NCI-H1048 (cell line): ENCODE measurements around the gene ULK1.

Experiments
- DNase-seq: peaks from one replicate; lab custom pipeline; 2025; lab: John Stamatoyannopoulos, UW

ULK1 gene

DNA sequence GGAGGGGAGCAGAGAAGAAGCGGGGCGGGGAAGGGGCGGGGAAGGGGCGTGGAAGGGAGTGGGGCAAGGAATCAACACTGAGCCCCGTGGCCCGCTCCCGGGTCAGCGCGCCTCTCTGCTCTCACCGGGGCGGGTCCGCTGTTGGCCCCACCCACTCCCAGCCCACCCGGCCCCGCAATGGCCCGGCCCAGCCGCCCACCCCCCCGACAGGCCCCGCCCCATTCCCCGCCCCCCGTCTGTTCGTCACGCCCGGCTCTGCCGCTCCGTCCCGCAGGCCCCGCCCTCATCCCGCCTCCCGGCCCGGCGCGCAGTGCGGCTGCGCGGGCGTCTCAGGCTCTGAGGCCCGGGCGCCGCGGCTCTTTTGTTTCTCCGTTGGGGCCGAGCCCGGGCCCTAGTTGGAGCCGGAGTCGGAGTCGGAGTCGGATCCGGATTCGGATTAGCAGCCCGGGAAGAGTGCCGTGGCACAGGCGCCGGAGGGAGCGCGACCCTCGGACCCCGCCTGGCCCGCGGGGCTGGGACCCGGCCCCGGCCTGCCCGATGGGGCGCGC is at the start of gene ULK1:
Gene ULK1, plus strand, starts transcription at position 310 of the 548 bp plus-strand sequence. CDS start 380 bp downstream, outside the sequence.
- DNase-seq: peak; percentile 90

- no peak for DNase-seq
Observed at GRCh38 chr12:131844656-131845055, 49.8 kb upstream of the ULK1 start.

DNA sequence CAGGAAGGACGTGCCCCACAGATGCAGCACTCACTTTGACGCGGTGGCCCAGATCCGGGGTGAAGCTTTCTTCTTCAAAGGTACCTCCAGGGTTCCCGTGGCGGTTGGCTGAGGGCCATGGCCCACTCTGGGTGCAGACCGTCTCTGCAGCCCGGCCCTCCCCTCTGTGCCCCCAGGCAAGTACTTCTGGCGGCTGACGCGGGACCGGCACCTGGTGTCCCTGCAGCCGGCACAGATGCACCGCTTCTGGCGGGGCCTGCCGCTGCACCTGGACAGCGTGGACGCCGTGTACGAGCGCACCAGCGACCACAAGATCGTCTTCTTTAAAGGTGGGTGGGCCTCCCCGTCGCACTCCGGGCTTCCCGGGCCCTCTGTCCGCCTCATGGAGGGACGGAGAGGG is 49.3 kb upstream of the ULK1 start:
- no peak for DNase-seq

DNA sequence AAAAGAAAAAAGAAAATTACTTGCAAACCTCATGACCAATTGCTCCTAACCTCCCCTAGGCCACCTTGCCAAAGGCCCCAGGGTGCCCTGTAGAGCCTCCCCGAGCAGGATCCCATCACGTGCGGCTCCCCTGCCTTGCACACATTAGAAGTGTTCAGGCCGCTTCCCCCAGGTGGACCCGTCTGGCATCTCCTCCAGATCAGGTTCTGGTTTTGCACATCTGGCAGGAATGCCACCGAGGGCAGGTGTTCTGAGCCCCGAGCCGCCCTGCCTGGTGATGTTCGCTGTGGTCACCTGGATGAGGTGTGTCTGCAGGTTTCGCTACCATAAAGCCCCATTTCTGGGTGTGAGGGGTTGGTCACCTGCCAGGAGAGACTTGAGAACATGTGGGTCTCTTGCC is 47.0 kb upstream of the ULK1 start:
- no peak for DNase-seq

- DNase-seq: no peak
Observed at GRCh38 chr12:131848753-131849152, 45.7 kb upstream of the ULK1 start.

DNA sequence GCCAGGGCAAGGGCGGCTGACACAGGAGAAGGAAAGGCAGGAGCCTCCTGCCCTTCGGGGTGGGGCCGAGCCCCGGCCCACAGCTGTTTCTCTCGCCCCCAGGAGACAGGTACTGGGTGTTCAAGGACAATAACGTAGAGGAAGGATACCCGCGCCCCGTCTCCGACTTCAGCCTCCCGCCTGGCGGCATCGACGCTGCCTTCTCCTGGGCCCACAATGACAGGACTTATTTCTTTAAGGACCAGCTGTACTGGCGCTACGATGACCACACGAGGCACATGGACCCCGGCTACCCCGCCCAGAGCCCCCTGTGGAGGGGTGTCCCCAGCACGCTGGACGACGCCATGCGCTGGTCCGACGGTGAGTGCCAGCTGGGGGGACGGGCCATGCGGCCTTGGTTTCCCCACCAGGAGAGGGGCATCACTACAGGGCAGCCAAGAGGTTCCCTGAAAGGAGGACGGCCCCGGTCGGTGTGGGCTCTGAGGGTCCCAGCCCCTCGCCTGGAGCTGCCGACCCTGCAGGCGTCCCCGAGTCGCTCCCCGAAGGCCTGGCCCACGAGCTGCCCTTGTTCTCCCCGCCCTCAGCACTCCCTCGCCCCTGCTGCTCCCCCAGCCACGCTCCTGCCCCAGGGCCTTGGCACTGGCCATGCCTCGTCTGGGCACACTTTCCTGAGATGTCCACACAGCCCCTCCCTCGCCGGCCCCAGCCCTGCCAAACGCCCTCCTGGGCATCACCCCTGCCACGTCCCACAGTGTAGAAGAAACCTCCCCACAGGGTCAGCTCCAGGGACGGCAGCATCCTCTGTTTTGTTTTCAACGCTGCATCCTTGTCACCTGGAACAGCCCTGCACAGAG is 44.5 kb upstream of the ULK1 start:
- DNase-seq: no peak

DNA sequence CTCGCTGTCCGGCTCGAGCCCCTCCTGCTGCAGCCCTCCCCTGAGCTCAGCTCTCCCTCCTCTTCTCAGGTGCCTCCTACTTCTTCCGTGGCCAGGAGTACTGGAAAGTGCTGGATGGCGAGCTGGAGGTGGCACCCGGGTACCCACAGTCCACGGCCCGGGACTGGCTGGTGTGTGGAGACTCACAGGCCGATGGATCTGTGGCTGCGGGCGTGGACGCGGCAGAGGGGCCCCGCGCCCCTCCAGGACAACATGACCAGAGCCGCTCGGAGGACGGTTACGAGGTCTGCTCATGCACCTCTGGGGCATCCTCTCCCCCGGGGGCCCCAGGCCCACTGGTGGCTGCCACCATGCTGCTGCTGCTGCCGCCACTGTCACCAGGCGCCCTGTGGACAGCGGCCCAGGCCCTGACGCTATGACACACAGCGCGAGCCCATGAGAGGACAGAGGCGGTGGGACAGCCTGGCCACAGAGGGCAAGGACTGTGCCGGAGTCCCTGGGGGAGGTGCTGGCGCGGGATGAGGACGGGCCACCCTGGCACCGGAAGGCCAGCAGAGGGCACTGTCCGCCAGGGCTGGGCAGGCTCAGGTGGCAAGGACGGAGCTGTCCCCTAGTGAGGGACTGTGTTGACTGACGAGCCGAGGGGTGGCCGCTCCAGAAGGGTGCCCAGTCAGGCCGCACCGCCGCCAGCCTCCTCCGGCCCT is 43.4 kb upstream of the ULK1 start:
- no peak for DNase-seq

DNA sequence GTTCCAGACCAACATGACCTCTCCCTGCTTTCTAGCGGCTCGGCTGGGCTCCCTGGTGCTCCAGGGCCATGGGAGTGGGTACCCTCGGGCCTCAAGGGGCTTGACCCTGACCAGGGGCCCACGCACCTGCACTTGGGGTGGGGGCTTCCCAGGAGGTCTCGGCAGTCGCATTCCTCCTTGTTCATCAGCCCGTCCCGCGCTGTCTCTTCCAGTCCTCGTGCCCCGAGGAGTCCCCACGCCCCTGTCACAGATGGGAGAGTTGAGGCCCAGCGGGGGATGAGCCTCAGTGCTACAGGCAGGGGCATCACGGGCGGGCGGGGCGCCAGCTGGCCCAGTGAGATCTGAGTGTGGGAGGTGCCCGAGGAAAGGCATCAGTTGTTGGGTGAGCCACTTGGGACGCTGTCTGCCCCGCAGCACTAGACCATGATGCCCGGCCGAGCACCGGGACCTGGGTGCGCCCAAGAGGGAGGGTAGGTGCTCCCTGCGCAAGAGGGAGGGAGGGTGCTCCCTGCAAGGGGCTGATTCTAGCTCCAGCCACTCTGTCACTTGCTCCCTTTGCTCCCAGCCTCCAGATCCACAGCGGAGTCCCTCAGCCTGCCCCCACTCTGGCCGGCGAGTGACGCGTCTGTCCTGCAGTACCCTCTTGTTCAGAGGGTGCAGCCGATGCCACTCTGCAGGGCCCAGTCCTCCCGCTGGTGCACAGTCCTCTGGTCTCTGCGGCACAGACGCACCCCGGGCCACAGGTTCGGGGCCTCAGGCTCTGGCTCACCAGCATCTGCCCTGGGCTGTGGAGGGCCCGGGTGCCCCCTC is 42.5 kb upstream of the ULK1 start:
- DNase-seq: no peak

DNA sequence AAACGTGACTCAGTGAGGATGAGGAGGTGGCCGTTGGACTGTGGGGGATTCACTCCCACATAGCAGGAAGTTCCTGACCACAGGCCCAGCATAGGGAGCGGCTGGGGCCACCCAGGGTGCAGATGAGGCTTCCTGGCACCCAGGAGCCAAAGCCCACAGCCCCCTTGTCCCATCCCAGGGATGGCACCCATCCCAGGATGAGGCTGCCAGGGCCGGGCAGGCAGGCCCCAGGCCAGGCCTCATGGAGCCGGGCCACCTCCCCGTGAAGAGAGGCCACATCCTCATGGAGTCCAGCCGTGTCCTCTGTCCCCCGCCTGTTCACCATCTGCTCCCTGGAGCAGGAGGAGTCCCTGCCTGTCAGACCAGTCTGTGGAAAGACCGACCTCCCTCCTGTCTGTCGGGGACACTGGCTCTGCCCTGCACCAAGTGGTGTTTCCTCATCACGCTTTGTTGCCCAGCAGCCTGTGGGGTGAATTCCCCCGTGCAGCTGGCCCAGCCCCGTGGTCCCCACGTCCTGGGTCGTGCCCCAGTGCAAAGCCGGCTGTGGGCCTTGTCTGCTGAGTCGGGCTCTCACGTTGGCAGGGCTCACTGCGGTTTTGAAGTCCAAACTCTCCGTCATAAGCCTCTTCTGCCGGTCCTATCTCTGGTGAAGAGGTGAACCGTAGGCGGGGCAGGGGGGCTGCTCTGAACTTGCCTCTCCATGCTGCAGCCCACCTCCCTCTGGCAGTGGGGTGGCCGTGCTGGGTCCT is 41.7 kb upstream of the ULK1 start:
- DNase-seq: no peak

DNA sequence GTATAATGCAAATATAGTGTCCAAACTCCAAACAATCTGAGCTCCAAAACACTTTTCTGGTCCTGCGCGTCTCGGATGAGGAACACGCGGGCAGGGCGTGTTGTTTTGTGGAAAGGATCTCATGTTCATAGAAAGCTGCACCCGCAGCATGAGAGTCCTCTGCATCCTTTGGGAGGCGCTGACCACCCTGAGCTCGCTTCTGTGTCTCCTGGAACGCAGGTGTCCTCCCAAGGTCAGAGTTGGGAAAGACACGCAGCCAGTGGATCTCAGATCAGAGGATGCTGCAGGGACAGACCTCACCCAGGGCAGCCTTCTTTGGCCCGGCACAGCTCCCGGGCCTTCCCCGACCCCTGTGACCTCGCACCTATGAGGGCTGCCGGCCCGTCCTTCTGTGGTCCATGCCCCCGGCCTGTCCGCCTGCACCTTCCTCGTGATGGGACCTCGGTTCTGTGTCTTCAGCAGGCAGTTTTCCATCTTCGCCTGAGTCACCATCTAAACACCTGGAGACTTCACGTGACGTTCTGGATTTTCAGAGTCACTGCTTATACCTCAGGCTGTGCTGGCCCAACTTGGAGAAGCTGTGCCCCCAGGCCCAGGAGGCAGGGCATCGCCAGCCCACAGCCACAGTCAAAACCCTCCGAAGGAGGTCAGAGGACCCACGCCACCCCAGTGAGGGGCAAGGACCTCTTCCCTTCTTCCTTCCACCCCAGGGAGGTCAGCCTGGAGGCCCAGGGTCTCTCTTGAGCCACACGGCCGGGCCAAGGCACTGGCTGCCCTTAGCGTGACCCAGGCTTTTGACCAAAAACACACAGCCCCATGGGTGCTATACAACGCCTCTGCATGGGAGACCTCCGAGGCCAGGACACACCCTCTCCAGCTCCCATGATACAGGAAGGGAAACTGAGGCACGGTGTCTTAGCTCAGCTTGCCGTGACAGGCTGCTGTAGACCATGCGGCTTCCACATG is 40.3 kb upstream of the ULK1 start:
- DNase-seq: no peak

DNA sequence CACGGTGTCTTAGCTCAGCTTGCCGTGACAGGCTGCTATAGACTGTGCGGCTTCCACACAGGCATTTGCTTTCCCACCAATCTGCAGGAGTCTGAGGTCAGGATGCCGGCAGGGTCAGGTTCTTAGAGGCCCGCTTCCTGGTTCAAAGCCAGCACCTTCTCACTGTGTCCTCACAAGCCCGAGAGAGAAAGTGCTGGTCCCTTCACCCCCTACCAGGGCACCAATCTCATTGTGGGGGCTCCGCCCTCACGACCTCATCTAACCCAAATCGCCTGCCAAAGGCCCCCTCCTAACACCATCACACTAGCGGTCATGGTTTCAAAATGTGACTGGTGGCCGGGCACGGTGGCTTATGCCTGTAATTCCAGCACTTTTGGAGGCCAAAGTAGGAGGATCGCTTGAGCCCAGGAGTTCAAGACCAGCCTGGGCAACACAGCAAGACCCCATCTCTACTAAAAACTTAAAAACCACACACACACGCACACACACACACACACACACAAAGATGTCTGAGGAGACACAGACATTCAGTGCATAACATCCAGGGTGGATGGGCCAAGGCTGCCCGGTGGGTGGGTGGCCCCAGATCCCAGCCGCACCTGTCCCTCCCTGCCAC is 39.5 kb upstream of the ULK1 start:
- DNase-seq: no peak

GRCh38 chr12:131855521-131856142 is 38.8 kb upstream of the ULK1 start:
- no peak for DNase-seq

- no peak for DNase-seq
Observed at GRCh38 chr12:131856366-131857097, 37.9 kb upstream of the ULK1 start.

- no peak for DNase-seq
Observed at GRCh38 chr12:131857908-131858850, 36.2 kb upstream of the ULK1 start.

DNA sequence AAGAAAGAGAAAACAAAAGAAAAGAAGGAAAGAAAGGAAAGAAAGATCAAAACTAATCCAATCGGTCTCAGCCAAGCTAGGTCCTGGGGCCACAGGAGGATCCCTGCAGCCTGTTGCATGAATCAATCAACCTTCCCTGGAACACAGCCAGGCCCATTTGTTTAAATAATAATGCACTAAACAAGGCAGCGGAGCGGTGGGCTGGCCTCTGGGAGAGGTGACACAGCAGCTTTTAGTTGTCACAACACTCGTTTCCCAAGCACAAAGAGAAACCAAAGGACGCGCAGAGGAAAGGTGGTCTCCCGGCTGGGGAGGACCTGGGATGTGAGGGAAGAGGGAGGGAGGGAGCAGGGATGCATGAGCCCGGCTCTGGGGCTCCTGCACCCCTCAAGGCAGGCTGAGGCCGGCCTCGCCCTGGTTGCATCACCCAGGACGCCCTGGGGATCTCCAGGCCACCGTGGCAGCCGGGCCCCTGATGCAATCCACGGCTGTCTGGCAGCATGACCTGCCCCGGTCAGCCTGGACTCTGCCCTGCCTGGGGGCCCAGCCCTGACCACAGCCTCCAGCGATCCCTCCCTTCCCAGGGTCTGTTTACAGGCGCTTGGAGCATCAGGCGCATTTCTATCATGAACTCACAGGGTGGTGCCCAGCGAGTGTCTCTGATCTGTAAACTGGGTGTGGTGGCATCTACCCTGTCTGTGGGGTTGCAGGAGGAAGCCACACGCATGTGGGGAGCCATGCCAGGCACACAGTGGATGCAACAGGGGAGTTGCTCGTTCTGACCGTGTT is 33.8 kb upstream of the ULK1 start:
- peak; percentile 76 for DNase-seq

- DNase-seq: no peak
Observed at GRCh38 chr12:131861261-131862083, 33.0 kb upstream of the ULK1 start.
